ENCODE results near the gene SOX15. TPM values are rescaled to one million over a fixed set of nuclear protein-coding genes. Genes with fewer than 3 reads are reported as not detected.

The SOX15 gene
- total and polyA plus RNA-seq, 2 of the 4 experiments (the other 2 are of a cell fraction): 0.18 to 0.62 TPM

DNA sequence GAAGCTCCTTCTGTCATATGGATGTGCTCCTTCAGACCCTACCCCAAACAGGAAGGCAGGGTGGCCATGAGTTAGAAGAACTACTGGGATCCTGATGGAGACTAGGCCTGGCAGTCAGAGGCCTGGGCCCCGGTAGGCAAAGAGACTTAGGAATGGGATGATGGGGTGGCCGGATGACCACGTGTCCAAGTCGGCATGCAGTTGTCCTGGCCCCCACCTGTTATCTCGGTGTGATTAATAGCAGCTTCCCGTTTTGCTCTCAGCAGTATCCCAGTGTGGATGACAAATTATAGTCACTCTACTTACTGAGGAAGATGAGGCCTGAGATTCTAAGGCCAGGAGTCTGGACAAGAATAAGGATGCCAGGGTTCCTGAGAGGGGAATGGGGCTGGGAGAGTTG is 39.5 kb downstream of the SOX15 start:
- no peak overlapping the region for H2BK5ac ChIP-seq (ENCODE audit: low read depth, low read length, poor library complexity, severe bottlenecking)
- H3K9me1 ChIP-seq (ENCODE audit: insufficient read depth, low read length): peaks cover 5% of the 10 kb centered on the region; the same call in 1 of the 2 replicates
- H3K27ac ChIP-seq (ENCODE audit: insufficient read depth, low read length): no peak overlapping the region
- H3K56ac ChIP-seq (ENCODE audit: extremely low read depth, insufficient read depth, low read length): no peak overlapping the region
- H4K20me1 ChIP-seq (ENCODE audit: insufficient read depth, low read length): no peaks in the 10 kb centered on the region
- ChIA-PET POLR2A (ENCODE audit: unreplicated experiment) (interaction anchor here (0.7 kb wide), 1 partner anchor 8 kb away, joined by 5 read pairs; the partner anchor contains the start of gene TNFSF13), CTCF (interaction anchor here (0.6 to 1.8 kb wide), 2 partner anchors 10 to 36 kb away, joined by 3 to 8 read pairs; no protein-coding TSS in a partner anchor)
- H2BK20ac ChIP-seq (ENCODE audit: low read depth, low read length): no peak overlapping the region
- H2AK5ac ChIP-seq (ENCODE audit: low read depth, low read length): no peak overlapping the region; the same call in 1 of the 2 replicates
- H2AK9ac ChIP-seq (replicated peaks; ENCODE audit: low read depth, low read length, poor library complexity): no peak overlapping the region
- ATAC-seq (ENCODE audit: low read depth) (no peak), DNase-seq (no peak)
- no peak overlapping the region for H4K91ac ChIP-seq (ENCODE audit: insufficient read depth, low read depth, low read length)
- no peak overlapping the region for H3K23ac ChIP-seq (ENCODE audit: low read depth, low read length)
- no peak overlapping the region for H3K4ac ChIP-seq (ENCODE audit: low read depth, low read length)
- no peak overlapping the region for H2AFZ ChIP-seq (replicated peaks; ENCODE audit: low read length, poor library complexity)
- in situ Hi-C loops (cut with MboI; ENCODE audit: low sequenced_read_pairs) (loop anchor here (5.0 to 10.0 kb wide), 2 partner anchors 38 to 196 kb away; partner anchors contain the start of genes KCTD11 and TMEM95), intact Hi-C loops (cut with micrococcal nuclease) (no loop called here), dilution Hi-C loops (cut with HindIII; ENCODE audit: low sequenced_read_pairs, unreplicated experiment) (no loop called here)
- H2BK120ac ChIP-seq (ENCODE audit: low read depth, low read length): no peak overlapping the region
- H3K4me2 ChIP-seq (ENCODE audit: low read depth, low read length): no peak overlapping the region
- no peak overlapping the region for H3K18ac ChIP-seq (ENCODE audit: low read depth, low read length)
- TF ChIP-seq CEBPB (IDR thresholded peaks at IDR 0.05; ENCODE audit: low read depth, low read length) (no peak), USF2 (IDR thresholded peaks at IDR 0.05; ENCODE audit: low read depth, low read length) (no peak), POLR2A (IDR thresholded peaks at IDR 0.05; ENCODE audit: low read depth, low read length) (no peak), MAFK (IDR thresholded peaks at IDR 0.05; ENCODE audit: low read depth, low read length) (no peak), RCOR1 (IDR thresholded peaks at IDR 0.05; ENCODE audit: insufficient replicate concordance, low read length) (no peak), CHD1 (IDR thresholded peaks at IDR 0.05; ENCODE audit: low read depth, low read length) (no peak)
- H3K9me3 ChIP-seq (ENCODE audit: control insufficient read depth, insufficient read depth, low read length): no peaks in the 10 kb centered on the region
- no peak overlapping the region for H2BK15ac ChIP-seq (ENCODE audit: low read depth, low read length)
- BruUV-seq (replicated peaks): no TSS peak
- no peak overlapping the region for H4K8ac ChIP-seq (ENCODE audit: low read depth in 2 of 2, low read length in 2 of 2)
- peaks cover 0 to 13% of the 10 kb centered on the region in 2 experiments; a peak in 2 of 4 replicates for H3K79me1 ChIP-seq (ENCODE audit: low read depth in 1 of 2, low read length in 2 of 2)
- 80% methylated on average over 1 of the region's 6 CpGs; no CpG with 5 or more reads in 1 of the 2 experiments for WGBS, 2 experiments (ENCODE audit: extremely low coverage in 2 of 2, insufficient read length in 1 of 2)
- H3K4me1 ChIP-seq (ENCODE audit: control insufficient read depth, insufficient read depth, low read length): peaks cover 8% of the 10 kb centered on the region
- peaks cover 4% of the 10 kb centered on the region; the same call in 1 of the 2 replicates for H3K36me3 ChIP-seq (ENCODE audit: control insufficient read depth, insufficient read depth, low read length)
- no peak overlapping the region for H3K14ac ChIP-seq (replicated peaks; ENCODE audit: low read depth, low read length)
- no peak overlapping the region for H3K9ac ChIP-seq (ENCODE audit: low read depth, low read length)
- H3K4me3 ChIP-seq (ENCODE audit: insufficient read depth, low read depth, low read length): no peak overlapping the region
- H4K5ac ChIP-seq (ENCODE audit: low read depth, low read length): no peak overlapping the region
- no peaks in the 10 kb centered on the region for H3K27me3 ChIP-seq (ENCODE audit: control insufficient read depth, insufficient read depth, low read length)
